ENCODE results near the gene CCDC24. TPM values are rescaled to one million over a fixed set of nuclear protein-coding genes. Genes with fewer than 3 reads are reported as not detected.

Gene CCDC24
- total and polyA plus RNA-seq, 2 of the 4 experiments (the other 2 are of a cell fraction), result 1.4 to 4.6 TPM

- dilution Hi-C loops (cut with HindIII; ENCODE audit: low sequenced_read_pairs, unreplicated experiment), result no loop called here
- POLR2A ChIA-PET (ENCODE audit: unreplicated experiment), result no interaction called here
- TF ChIP-seq MAZ (IDR thresholded peaks at IDR 0.05; ENCODE audit: borderline replicate concordance, low read depth, low read length) (no peak), MAFK (IDR thresholded peaks at IDR 0.05; ENCODE audit: low read depth, low read length) (no peak), CEBPB (IDR thresholded peaks at IDR 0.05; ENCODE audit: low read depth, low read length) (no peak), RCOR1 (IDR thresholded peaks at IDR 0.05; ENCODE audit: insufficient replicate concordance, low read length) (no peak), CHD1 (IDR thresholded peaks at IDR 0.05; ENCODE audit: low read depth, low read length) (no peak), MXI1 (IDR thresholded peaks at IDR 0.05; ENCODE audit: borderline replicate concordance, low read depth, low read length) (no peak), POLR2A (IDR thresholded peaks at IDR 0.05; ENCODE audit: low read depth, low read length) (no peak), RAD21 (IDR thresholded peaks at IDR 0.05; ENCODE audit: low read length) (peak; percentile 81), SMC3 (IDR thresholded peaks at IDR 0.05; ENCODE audit: low read depth, low read length) (peak; percentile 75), FOS (IDR thresholded peaks at IDR 0.05; ENCODE audit: low read depth, low read length) (no peak), RFX5 (IDR thresholded peaks at IDR 0.05; ENCODE audit: low read depth, low read length) (no peak), CTCF (conservative IDR thresholded peaks at IDR 0.05; ENCODE audit: low read depth, low read length) (peak; percentile 73), BHLHE40 (IDR thresholded peaks at IDR 0.05; ENCODE audit: low read depth, low read length) (no peak)
- TF ChIP-seq, protein P1, sequence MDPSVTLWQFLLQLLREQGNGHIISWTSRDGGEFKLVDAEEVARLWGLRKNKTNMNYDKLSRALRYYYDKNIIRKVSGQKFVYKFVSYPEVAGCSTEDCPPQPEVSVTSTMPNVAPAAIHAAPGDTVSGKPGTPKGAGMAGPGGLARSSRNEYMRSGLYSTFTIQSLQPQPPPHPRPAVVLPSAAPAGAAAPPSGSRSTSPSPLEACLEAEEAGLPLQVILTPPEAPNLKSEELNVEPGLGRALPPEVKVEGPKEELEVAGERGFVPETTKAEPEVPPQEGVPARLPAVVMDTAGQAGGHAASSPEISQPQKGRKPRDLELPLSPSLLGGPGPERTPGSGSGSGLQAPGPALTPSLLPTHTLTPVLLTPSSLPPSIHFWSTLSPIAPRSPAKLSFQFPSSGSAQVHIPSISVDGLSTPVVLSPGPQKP (IDR thresholded peaks at IDR 0.05; ENCODE audit: borderline replicate concordance, low read depth, low read length), result no peak
- TF ChIP-seq, protein P2, sequence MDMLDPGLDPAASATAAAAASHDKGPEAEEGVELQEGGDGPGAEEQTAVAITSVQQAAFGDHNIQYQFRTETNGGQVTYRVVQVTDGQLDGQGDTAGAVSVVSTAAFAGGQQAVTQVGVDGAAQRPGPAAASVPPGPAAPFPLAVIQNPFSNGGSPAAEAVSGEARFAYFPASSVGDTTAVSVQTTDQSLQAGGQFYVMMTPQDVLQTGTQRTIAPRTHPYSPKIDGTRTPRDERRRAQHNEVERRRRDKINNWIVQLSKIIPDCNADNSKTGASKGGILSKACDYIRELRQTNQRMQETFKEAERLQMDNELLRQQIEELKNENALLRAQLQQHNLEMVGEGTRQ (IDR thresholded peaks at IDR 0.05; ENCODE audit: low read depth, low read length), result no peak
Observed at GRCh38 chr1:44036409-44037139, 45.2 kb downstream of the CCDC24 start.

More at GRCh38 chr1:44036409-44037139, 45.2 kb downstream of the CCDC24 start:
- H2BK20ac ChIP-seq (ENCODE audit: low read depth, low read length), result no peak overlapping the region
- no peak overlapping the region for H3K9ac ChIP-seq (ENCODE audit: low read depth, low read length)
- no peak overlapping the region for H2BK15ac ChIP-seq (ENCODE audit: low read depth, low read length)
- H3K23ac ChIP-seq (ENCODE audit: low read depth, low read length), result no peak overlapping the region
- intact Hi-C loops (cut with micrococcal nuclease) (loop anchor here (1.0 to 5.0 kb wide), 3 partner anchors 31 to 509 kb away; no protein-coding TSS in a partner anchor), in situ Hi-C loops (cut with MboI; ENCODE audit: low sequenced_read_pairs) (no loop called here)
- ATAC-seq (ENCODE audit: low read depth) (peak; percentile 80), DNase-seq (peak; percentile 61)
- no TSS peak for BruUV-seq (replicated peaks)
- no peak overlapping the region for H3K18ac ChIP-seq (ENCODE audit: low read depth, low read length)
- no peak overlapping the region for H3K27ac ChIP-seq (ENCODE audit: insufficient read depth, low read length)
- no peaks in the 10 kb centered on the region for H3K27me3 ChIP-seq (ENCODE audit: control insufficient read depth, insufficient read depth, low read length)
- no peak overlapping the region for H3K4me3 ChIP-seq (ENCODE audit: insufficient read depth, low read depth, low read length)
- no peak overlapping the region for H3K4me2 ChIP-seq (ENCODE audit: low read depth, low read length)
- no peaks in the 10 kb centered on the region for H4K20me1 ChIP-seq (ENCODE audit: insufficient read depth, low read length)
- H3K36me3 ChIP-seq (ENCODE audit: control insufficient read depth, insufficient read depth, low read length), result no peaks in the 10 kb centered on the region
- no peak overlapping the region for H4K91ac ChIP-seq (ENCODE audit: insufficient read depth, low read depth, low read length)
- H3K4ac ChIP-seq (ENCODE audit: low read depth, low read length), result no peak overlapping the region
- no peak overlapping the region for H2BK120ac ChIP-seq (ENCODE audit: low read depth, low read length)
- H3K14ac ChIP-seq (replicated peaks; ENCODE audit: low read depth, low read length), result no peak overlapping the region
- peaks cover 3% of the 10 kb centered on the region; the same call in 1 of the 2 replicates for H3K9me1 ChIP-seq (ENCODE audit: insufficient read depth, low read length)
- H3K4me1 ChIP-seq (ENCODE audit: control insufficient read depth, insufficient read depth, low read length), result peaks cover 7% of the 10 kb centered on the region; the same call in 1 of the 2 replicates
- CTCF ChIA-PET, result interaction anchor here (1.1 to 2.3 kb wide), 4 partner anchors 11 to 273 kb away, joined by 4 to 16 read pairs (median 10); no protein-coding TSS in a partner anchor
- no peak overlapping the region for H2BK5ac ChIP-seq (ENCODE audit: low read depth, low read length, poor library complexity, severe bottlenecking)
- H4K5ac ChIP-seq (ENCODE audit: low read depth, low read length), result no peak overlapping the region
- H3K9me3 ChIP-seq (ENCODE audit: control insufficient read depth, insufficient read depth, low read length), result no peaks in the 10 kb centered on the region
- no peaks in the 10 kb centered on the region for H3K79me1 ChIP-seq (ENCODE audit: low read depth in 1 of 2, low read length in 2 of 2)
- no peak overlapping the region for H2AK5ac ChIP-seq (ENCODE audit: low read depth, low read length)
- H2AK9ac ChIP-seq (replicated peaks; ENCODE audit: low read depth, low read length, poor library complexity), result no peak overlapping the region
- no peak overlapping the region for H3K56ac ChIP-seq (ENCODE audit: extremely low read depth, insufficient read depth, low read length)
- H4K8ac ChIP-seq (ENCODE audit: low read depth in 2 of 2, low read length in 2 of 2), result no peak overlapping the region
- WGBS, 2 experiments (ENCODE audit: extremely low coverage in 2 of 2, insufficient read length in 1 of 2), result no CpG with 5 or more reads among the region's 6 CpGs
- peak overlapping the region; percentile 69 for H2AFZ ChIP-seq (replicated peaks; ENCODE audit: low read length, poor library complexity)
